KMS-11 (cell line): ENCODE results near the gene GATA3.

Experiments
- H2AFZ ChIP-seq: fragments of 200-600 bp; sonication (generic); 2 replicates; pipeline ENCODE4 v1.6.1; 2016; ENCODE audit warnings: antibody characterized with exemption, mixed run types, low read depth
- H3K27ac ChIP-seq: fragments of 200-600 bp; sonication (generic); 2 replicates; pipeline ENCODE4 v1.6.1; 2016; ENCODE audit warnings: mild to moderate bottlenecking, mixed run types
- H3K27me3 ChIP-seq: fragments of 200-600 bp; sonication (generic); 2 replicates; pipeline ENCODE4 v1.6.1; 2017; ENCODE audit warnings: mild to moderate bottlenecking, low read depth, mixed run types, moderate library complexity; ENCODE audit not compliant: insufficient read depth
- H3K36me3 ChIP-seq: fragments of 200-600 bp; sonication (generic); 2 replicates; pipeline ENCODE4 v1.6.1; 2017; ENCODE audit warnings: mild to moderate bottlenecking, mixed run types; ENCODE audit not compliant: insufficient read depth
- H3K4me1 ChIP-seq: fragments of 200-600 bp; sonication (generic); 2 replicates; pipeline ENCODE4 v1.6.1; 2016; ENCODE audit warnings: mild to moderate bottlenecking, low read depth, mixed run types; ENCODE audit not compliant: poor library complexity, severe bottlenecking
- H3K4me2 ChIP-seq: fragments of 200-600 bp; sonication (generic); 2 replicates; pipeline ENCODE4 v1.7.0; 2016; ENCODE audit warnings: mild to moderate bottlenecking, mixed run types
- H3K4me3 ChIP-seq: fragments of 200-600 bp; sonication (generic); IDR thresholded peaks from 2 replicates; pipeline ENCODE4 v1.6.1; 2017; ENCODE audit warnings: low read depth, low read length, mixed read lengths; ENCODE audit not compliant: insufficient read depth
- H3K79me2 ChIP-seq: fragments of 200-600 bp; sonication (generic); 2 replicates; pipeline ENCODE4 v1.6.1; 2016; ENCODE audit warnings: low read depth, mixed run types; ENCODE audit not compliant: insufficient read depth
- H3K9ac ChIP-seq: fragments of 200-600 bp; sonication (generic); 2 replicates; pipeline ENCODE4 v1.6.1; 2016; ENCODE audit warnings: mild to moderate bottlenecking, mixed run types
- H4K20me1 ChIP-seq: fragments of 200-600 bp; sonication (generic); 2 replicates; pipeline ENCODE4 v1.6.1; 2016; ENCODE audit warnings: mild to moderate bottlenecking, mixed run types; ENCODE audit not compliant: insufficient read depth
- TF ChIP-seq, protein P1 (sequence below): fragments of 200-600 bp; sonication (generic); conservative IDR thresholded peaks from 2 replicates; pipeline ENCODE4 v1.6.1; 2017; ENCODE audit warnings: low read depth, mild to moderate bottlenecking, antibody characterized with exemption, low read length, moderate library complexity, mixed read lengths

GATA3 gene

DNA sequence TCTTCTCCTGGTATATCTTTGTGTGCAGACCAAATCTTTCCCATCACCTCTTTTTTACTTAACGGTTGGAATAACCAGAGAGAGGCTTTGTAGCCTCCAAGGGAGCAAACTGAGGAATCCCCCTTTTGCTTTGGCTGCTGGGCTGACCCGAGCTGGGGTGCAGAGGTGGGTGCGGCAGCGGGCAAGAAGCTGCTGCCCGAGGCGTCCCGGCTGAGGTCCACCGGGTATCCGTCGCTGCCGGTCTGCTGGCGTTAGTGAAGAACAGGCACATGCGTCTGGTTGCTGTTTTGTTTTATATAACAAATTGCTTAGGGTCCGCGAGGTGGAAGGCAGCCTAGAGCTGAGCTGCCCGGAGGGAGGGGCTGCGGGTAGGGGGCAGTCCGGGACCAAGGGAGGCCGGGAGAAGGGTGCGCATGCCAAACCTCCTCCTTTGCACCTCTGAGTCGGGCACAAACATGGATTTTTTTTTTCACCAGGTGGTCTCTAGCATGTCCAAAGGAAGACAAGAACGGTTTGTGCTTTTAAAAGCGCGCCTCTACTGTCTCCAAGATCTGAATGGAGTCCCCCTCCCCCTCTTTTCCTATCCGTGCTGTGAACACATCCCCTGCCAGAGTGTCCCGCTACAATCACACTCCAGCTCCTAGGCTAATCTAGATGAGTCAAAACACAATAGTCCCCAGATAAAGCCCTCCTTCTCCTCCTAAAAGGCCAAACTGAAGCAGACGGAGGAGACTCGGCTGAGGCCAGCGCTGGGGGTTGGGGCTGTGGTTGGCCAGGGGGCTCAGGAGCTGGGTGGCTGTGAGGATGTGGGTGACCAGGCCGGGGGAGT lies 6.8 kb upstream of the GATA3 start:
- TF ChIP-seq, protein P1, sequence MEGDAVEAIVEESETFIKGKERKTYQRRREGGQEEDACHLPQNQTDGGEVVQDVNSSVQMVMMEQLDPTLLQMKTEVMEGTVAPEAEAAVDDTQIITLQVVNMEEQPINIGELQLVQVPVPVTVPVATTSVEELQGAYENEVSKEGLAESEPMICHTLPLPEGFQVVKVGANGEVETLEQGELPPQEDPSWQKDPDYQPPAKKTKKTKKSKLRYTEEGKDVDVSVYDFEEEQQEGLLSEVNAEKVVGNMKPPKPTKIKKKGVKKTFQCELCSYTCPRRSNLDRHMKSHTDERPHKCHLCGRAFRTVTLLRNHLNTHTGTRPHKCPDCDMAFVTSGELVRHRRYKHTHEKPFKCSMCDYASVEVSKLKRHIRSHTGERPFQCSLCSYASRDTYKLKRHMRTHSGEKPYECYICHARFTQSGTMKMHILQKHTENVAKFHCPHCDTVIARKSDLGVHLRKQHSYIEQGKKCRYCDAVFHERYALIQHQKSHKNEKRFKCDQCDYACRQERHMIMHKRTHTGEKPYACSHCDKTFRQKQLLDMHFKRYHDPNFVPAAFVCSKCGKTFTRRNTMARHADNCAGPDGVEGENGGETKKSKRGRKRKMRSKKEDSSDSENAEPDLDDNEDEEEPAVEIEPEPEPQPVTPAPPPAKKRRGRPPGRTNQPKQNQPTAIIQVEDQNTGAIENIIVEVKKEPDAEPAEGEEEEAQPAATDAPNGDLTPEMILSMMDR = no peak
- Histone ChIP-seq H3K4me3 (no peak overlapping the region), H3K9ac (no peak overlapping the region), H3K27me3 (peaks cover 28% of the 10 kb centered on the region; the same call in 1 of the 2 replicates), H3K27ac (no peak overlapping the region), H3K36me3 (no peaks in the 10 kb centered on the region), H3K4me2 (no peak overlapping the region), H4K20me1 (no peaks in the 10 kb centered on the region), H3K4me1 (no peaks in the 10 kb centered on the region), H3K79me2 (no peaks in the 10 kb centered on the region), H2AFZ (no peak overlapping the region)

DNA sequence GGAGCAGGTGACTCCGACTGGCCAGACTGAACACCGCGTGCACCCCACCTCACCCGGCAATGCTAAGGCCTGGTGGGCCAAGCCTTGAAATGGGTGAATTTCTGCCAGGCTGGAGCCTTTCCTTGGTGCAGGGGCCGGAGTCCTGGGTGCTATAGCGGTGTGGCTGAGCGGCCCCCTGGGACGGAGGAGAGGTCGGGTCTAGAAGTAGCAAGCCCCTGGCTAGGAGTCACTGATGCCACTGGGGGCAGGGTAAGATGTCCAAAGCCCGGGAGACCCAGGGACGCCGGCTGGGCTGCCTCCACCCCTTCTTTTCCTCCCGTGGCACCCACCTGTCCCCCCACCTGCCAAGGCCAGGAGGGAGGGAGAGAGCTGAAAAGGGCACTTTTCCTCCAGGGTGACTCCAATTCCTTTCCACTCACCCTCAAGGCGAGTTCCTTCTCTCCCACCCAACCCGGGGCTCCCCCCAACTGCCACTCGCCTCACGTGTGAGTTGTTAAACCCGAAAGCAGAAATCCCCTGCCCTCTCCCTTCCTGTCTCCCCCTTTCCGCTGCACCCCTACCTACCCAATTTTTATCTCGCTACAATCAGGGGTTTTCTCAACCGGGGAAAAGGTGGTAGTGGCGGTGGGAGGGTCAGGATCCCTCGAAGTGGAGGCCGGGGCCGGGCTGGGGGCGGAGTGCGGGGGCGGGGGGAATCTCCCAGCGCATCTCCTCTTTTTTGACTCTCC lies 6.0 kb upstream of the GATA3 start:
- Histone ChIP-seq H3K27me3 (peaks cover 29% of the 10 kb centered on the region; the same call in 1 of the 2 replicates), H2AFZ (no peak overlapping the region), H3K4me2 (no peak overlapping the region), H3K36me3 (no peaks in the 10 kb centered on the region), H3K27ac (no peak overlapping the region), H3K4me1 (no peaks in the 10 kb centered on the region), H3K4me3 (no peak overlapping the region), H3K79me2 (no peaks in the 10 kb centered on the region), H3K9ac (no peak overlapping the region), H4K20me1 (no peaks in the 10 kb centered on the region)
- TF ChIP-seq, protein P1 = no peak

DNA sequence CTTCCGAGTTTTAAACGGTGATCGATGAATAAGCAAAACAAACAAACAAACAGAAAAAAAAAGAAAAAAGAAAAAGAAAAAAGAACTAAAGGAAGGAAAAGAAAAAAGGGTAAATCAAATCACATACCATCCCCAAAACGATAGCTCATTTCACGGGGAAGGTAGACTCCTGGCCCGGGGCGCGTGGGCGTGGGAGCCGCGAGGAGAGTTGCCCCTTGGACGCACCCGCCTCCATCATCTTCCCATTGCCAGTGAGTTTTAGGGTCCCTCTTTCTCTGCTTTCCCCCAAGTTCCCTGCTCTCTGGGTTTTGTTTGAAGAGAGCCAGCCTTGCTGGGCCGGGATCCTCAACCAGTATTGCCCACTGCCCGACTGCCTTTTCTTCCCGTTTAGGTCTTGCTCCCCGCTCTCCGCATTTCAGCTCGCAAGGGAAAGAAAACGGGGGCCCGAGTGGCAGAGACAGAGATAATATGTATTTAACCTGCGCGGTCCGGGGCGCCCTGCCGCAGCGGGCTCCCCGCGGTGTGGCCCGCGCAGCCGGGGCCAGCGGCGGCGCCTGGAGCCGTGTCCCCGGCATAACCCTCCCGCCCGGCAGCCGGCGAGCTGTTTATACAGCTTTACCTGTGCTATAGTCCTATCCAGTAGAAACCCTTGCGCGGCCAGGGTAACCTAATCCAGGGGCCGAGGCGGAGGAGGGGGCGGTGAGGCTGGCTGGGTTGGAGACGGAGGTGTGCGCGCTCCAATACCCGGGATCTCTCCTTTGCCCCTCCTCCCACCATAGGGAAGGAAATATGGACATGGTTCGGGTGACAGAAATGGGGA lies 5.2 kb upstream of the GATA3 start:
- Histone ChIP-seq H3K4me3 (no peak overlapping the region), H3K27me3 (peaks cover 29% of the 10 kb centered on the region; the same call in 1 of the 2 replicates), H4K20me1 (no peaks in the 10 kb centered on the region), H3K4me1 (no peaks in the 10 kb centered on the region), H3K27ac (no peak overlapping the region), H3K9ac (no peak overlapping the region), H2AFZ (no peak overlapping the region), H3K36me3 (no peaks in the 10 kb centered on the region), H3K4me2 (no peak overlapping the region), H3K79me2 (no peaks in the 10 kb centered on the region)
- TF ChIP-seq, protein P1 = no peak

DNA sequence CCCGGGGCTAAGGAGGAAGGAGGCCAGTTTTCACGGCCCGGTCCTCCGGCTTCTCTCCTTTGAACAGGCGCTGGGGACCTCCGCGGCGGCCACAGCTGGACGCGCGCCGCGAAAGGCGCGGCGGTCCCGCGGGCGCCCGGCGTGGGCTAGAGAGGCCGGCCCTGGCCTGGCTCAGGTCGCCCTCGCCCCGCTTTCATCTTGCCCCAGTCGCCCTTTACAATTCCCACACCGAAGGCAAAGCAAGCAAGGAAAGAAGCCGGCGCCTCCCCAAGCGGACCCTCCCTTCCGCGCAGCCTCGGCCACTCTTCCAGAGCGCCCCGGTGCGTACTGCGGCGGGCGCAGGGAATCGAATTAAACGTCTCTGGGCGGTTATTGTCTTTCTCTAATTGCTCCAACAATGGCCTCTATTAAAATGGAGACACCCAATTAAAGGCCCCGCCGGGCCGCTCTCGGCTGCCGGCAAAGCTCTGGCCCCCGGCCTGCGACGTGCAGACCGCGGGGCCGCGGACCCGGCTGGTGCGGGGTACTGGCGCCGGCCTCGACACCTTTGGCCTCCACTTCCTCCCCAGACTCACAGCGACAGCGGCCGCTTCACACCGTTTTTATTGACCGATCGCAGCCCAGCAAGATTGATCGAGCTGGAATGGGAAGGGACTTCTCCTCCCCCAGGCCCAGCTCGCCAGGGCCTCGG lies 4.5 kb upstream of the GATA3 start:
- peaks cover 29% of the 10 kb centered on the region; the same call in 1 of the 2 replicates for H3K27me3 ChIP-seq
- no peaks in the 10 kb centered on the region for H3K79me2 ChIP-seq

More for the DNA sequence above, 4.5 kb upstream of the GATA3 start:
- no peak overlapping the region for H2AFZ ChIP-seq
- H3K4me2 ChIP-seq = no peak overlapping the region
- H3K27ac ChIP-seq = no peak overlapping the region
- no peaks in the 10 kb centered on the region for H3K36me3 ChIP-seq
- H3K4me1 ChIP-seq = no peaks in the 10 kb centered on the region
- TF ChIP-seq, protein P1 = no peak
- H3K9ac ChIP-seq = no peak overlapping the region
- H3K4me3 ChIP-seq = no peak overlapping the region
- H4K20me1 ChIP-seq = no peaks in the 10 kb centered on the region
